Activated CD4-positive, alpha-beta T cell treated with anti-CD3 and anti-CD28 coated beads, Interleukin-2, amount 50 U/mL, for 4 hours (primary cell): Measurements from ENCODE around the gene OLFML2A.
"Not testable (repeated sequence)": the region's sequence is repeated elsewhere in the genome, so short reads cannot be mapped to it uniquely, and the experiment has no call there.

ENCODE experiments used
- DNase-seq, 2 experiments: peaks; one replicate each; pipeline ENCODE4 v3.0.0-alpha.2; 2020

The OLFML2A gene

GRCh38 chr9:124761710-124762109 lies 15.2 kb upstream of the OLFML2A start:
- DNase-seq: no peak

- no peak for DNase-seq
These were observed 14.3 kb upstream of the OLFML2A start for GRCh38 chr9:124762633-124763032.

GRCh38 chr9:124764774-124765438 lies 12.0 kb upstream of the OLFML2A start:
- no peak for DNase-seq

DNA sequence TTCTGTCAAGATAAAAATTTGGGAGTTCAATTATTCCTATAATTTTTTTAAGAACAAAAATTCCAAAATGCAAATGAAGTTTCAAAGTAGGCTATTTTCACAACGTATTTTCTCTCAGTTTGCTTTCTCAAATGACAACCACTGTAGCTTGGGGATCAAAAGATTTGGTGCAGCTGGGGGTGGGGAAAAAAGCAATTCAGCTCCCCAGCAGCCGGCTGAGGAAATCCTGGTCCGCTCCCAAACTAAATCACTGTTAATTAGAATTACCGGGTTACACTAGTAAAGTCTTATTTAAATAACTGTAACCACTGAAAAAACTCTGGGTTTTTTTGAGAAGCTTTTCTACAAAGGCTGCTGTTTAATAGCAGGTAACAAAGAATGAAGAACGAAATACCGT lies 11.5 kb upstream of the OLFML2A start:
- DNase-seq: no peak

- DNase-seq: no peak
These were observed 10.6 kb upstream of the OLFML2A start for GRCh38 chr9:124766326-124766725.

DNA sequence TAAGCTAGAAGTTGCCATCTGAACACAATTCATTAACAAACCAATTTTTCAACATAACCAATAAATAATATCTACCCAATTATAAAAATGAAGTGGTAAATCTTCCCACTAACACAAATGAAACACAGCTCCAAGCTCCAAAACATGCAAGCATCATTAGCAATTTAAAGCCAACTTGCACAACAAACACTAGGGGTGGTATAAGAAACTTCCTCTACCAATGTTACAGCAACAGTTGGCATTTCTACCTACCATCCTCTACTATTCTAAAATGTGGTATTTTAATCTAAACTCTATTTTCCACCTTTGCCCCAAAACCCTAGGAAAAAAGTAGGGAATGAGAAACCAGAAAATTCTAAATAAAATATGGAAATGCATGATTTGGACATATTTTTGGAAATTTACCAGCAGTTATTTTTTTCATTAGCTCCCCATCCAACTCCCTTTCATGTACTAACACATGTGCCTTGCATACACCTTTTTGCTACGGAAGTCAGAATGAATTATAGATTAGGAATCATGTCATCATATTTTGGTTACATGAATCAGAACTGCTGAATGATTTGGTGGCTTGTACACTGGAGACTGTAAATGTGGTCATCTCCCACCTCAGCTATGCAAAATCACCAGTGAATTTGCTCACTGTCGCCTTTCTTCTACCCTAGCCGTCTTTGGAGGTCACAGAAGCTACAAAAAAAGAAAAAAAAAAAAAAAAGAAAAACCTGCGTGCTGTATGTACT lies 9.9 kb upstream of the OLFML2A start:
- DNase-seq: no peak

GRCh38 chr9:124767821-124768220 lies 9.1 kb upstream of the OLFML2A start:
- DNase-seq: no peak

- DNase-seq: no peak
These were observed 8.6 kb upstream of the OLFML2A start for GRCh38 chr9:124768334-124768733.

GRCh38 chr9:124768750-124769548 lies 8.0 kb upstream of the OLFML2A start:
- no peak for DNase-seq

GRCh38 chr9:124769549-124770358 lies 7.2 kb upstream of the OLFML2A start:
- DNase-seq: no peak

DNA sequence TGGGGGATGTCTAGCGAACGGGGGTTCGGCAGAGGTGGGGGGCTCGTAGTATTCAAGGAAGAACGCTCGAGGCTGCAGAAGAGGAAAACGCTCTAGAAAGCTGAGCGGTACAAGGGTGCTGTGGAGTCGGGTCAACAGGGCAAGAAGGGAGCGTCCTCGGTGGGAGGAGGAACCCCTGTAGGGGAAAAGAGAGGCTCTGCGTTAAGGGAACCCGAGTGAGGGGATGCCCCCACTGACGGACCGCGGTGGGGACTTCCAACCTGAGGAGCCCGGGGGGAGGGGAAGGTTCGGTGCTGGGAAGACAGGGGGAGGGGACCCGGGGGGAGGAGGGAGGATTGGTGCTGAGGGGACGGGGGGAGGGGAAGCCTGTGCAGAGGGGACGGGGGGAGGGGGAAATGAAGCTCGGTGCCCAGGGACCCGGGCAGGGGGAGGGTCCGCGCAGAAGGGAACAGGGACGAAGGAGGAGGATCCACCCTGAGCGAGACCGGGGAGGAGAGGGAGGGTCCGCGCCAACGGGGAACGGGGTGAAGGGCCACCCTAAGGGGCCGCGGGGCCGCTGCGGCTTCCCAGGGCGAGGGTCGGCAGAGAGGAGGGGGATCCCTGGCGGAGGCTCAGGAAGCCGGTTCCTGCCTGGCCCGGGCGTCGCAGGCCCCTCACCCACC lies 6.4 kb upstream of the OLFML2A start:
- no peak for DNase-seq

GRCh38 chr9:124771021-124771866 lies 5.7 kb upstream of the OLFML2A start, which contains the start of gene NR6A1:
Gene NR6A1 (minus strand): TSS chr9:124771311.
- peak; percentile 91 for DNase-seq

DNA sequence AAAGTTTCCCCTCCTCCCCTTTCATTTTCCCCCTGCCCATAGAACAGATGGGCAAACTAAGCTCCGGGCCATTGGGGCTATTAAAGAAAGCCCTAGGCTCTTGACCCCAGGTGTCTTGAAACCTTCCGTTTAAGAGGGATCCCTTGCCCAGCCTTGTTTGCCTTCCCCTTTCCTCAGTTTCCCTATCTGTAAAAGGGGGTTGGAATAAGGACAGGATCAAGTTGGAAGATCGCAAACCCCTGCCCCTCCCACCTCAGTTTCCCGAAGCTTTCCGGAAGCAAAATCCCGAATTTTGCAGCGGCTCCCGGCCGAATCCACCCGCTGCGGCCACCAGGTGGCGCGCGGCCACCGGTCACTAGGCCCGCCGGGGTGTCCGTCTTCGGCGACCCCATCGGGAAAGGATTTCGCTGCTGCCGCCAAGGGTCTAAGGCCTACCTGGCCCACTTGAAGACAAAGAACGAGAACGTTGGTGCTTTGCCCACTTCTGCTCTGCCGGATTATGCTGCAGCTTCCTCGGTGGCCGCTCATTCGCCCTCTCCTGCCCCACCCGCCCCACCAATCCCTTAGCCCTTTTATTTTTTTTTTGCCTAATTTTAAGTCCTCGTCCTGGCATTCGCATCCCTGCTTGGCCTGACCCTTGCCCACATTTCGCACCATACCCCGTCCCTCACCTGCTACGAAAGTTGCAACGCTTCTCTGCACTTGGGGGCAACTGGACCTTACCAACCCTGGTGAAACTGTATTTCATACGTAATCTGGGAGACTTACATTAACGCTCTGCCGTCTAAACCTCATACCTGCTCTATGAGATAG lies 4.9 kb upstream of the OLFML2A start:
- DNase-seq: no peak

DNA sequence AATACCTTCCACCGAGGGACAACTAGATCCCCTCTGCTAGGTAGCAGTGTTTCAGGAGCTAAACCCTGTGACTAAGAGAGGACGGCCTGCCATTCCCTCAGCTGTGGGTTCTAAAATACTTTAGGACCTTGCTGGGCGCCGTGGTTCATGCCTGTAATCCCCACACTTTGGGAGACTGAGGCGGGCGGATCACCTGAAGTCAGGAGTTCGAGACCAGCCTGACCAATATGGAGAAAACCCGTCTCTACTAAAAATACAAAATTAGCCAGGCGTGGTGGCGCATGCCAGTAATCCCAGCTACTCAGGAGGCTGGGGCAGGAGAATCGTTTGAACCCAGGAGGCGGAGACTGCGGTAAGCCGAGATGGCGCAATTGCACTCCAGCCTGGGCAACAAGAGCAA lies 4.1 kb upstream of the OLFML2A start:
- DNase-seq: not testable (repeated sequence)

DNA sequence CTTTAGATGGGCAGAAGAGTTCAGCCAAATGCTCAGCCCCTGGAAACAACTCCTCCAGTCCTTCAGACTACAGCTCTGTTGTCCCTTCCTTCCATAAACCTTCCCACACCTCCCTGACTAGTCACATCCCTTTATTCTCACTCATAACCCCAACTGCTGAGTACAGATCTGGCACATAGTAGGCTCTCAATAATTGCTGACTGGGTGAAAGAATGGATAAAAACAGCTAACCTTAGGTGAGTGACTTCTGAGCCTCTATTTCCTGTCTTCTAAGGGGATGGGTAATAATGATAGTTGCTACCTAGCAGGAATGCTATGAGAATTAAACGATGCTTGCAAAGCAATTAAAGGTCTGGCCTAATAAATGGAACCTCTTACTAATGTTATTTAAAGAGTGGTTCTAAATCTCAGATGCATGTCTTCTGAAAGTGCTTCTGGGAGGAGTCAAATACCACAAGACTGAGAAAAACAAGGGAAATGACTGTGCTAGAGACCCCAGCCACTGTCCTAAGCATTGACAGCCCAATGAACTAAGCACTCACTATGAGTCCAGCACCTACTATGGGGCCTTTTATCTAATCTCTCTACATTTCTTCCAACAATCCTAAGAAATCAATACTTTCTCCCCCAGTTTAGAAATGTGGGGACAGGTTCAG lies 3.3 kb upstream of the OLFML2A start:
- DNase-seq: no peak

- peak; percentile 80 to 85 for DNase-seq
These were observed 2.6 kb upstream of the OLFML2A start for GRCh38 chr9:124774129-124774978.

GRCh38 chr9:124776618-124776953 lies 347 bp upstream of the OLFML2A start:
- DNase-seq: no peak

- DNase-seq: no peak
These were observed 1.8 kb downstream of the OLFML2A start for GRCh38 chr9:124778575-124779367.
